Pulmonary artery endothelial cell (primary cell): ENCODE results near the gene BEGAIN. TPM values are rescaled to one million over a fixed set of nuclear protein-coding genes. Genes with fewer than 3 reads are reported as not detected.

Experiments used
- DNase-seq: peaks from one replicate; pipeline ENCODE4 v3.0.0-alpha.2; 2011; ENCODE audit warnings: low read depth, low spot score
- total RNA-seq: library from RNA; depleted of rRNA; stranded (reverse); fragments of >200 nt; gene quantifications from 2 replicates; pipeline ENCODE4 v1.2.3, GENCODE V29; 2014

The BEGAIN gene
- total RNA-seq, 1 donor from 2014 or later = 0.13 TPM

DNA sequence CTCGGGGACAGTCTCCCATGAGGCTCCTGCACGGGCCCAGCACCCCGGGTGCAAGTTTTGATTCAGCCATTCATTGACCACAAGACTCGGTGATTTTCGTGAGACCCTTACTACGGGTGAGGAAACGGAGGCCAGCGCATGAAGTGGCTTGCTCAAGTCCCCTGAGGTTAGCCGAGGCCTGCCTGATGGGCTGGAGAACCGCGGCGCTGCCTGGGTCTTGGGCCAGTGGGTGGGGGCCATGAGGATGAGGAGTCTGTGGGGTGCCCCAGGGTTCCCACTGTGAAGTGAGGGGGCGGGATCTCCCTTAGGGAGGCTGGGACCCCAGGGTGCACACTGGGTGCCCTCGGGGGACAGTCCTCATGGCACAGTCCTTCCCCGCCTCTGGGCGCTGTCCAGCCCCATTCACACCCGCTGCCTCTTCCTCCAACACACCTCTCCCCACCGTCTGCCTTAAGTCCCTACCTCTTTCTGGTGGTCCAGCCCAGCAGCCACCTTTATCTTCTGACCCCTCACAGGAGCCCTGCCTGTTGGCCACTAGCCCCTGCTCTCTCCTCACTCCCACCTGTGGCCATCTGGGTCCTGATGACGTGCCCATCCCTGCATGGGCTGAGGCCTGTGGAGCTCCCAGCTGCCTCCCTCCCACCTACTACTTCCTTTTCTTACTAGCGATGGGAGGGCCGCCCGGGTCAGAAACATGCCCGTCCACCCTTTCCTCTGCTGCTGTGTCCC is 16.3 kb downstream of the BEGAIN start:
- DNase-seq = no peak

DNA sequence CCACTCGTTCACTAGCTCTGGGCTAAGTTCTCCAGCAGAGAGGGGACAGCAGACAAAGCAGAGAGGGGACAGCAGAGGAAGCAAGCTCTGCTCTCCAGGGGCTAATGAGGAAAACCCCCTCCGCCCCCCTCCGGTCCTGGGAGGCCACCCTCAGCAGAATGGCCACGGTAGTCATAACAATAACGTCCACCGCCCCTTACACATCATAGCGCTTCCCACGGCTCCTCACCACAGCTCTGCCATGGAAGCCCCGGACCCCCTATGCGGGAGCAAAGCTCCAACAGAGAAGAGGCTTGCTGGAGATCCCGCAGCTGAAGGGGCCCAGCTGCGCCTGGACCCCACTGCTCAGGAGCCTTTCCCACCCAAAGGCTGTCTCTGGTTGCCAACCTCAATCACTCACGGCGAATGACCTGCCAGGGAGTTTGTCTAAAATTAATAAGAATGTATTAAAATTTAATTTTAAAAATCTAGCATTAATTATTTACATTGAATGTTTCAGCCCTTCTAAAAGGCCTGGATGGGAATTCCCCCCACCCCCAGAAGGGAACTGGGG is 17.4 kb downstream of the BEGAIN start:
- no peak for DNase-seq

DNA sequence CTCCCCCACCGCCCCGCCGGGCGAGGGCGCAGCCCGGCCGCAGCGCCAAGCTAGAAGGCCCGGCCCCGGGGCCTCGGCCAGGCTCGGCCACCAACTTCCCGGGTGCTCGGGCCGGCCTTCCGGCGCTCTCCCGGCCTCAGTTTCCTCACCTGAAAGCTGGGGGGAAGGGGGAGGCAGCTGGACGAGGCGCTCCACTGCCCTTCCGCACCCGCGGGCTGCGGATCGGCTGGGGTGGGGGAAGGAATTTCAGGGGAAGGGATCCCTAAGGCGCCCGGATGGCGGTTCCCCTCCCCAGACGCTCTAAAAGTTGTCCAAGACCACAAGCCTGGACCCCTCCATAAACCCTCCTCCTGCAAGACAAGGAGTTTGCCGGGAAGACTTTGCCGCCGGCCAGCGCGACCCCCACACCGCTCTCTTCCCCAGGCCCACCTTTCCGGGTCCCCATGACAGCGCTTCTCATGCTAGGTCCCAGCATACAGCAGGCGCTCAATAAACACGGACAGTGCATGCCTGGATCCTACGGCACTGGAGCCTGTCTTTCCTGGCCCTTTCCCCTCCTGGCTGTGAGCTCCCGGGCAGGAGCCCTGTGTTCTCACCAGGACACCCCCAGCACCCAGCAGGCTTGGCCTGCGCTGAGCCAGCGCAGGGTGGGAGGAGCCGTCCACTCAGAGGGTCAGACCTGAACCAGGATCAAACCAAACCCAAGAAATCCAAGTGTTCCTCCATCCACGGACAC is 18.1 kb downstream of the BEGAIN start:
- no peak for DNase-seq

DNA sequence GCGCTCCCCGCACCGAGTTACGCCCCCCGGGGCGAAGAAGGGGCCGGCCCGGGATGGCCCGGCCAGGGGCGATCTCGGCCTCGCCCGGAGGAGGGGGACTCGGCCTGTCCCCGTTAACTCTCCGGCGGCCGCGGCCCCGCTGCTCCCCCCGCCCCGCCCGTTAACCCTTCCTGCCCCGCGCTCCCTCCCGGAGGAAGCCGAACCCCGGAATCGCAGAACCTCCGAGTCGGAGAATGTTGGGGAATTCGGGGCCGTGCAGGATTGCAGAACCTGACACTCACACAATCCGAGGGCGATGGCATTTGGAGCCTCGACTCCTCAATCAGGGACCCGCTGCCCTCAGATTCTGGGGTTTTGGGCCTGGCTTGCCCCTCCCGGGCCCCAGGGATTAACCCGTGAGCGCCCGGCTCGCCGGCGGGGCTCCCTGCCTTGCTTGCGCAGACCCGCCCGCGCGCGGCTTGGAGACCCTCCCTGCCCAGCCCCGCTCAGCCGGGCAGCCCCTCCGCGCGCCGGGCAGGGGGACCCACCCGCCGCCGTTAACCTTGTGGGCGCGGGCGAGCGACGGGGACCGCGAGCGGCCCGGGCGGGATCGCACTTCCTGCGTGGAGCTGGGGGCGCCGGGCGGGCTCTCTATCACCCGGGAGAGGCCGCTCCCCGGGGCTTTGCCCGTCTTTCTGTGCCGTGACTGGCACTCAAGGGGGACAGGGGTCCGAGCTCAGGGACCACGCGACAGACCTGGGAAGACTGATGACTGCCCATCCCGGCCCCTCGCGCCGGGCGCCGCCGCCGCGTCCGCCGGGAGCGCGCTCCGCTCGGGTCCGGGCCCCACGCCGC is 18.8 kb downstream of the BEGAIN start:
- DNase-seq = no peak

DNA sequence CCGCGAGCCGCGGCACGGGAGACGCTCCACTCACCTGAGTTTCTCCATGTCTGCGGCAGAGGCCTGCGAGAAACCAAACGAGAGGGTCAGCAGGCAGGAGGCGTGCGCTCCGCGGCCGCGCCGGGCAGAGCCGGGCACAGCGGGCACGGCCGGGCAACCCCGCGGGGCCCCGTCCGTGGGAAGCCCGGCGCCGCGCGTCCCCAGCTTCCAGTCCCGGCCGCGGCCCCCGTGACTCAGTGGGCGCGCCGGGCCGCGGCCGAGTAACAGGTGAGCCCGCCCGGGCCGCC is 19.4 kb downstream of the BEGAIN start:
- DNase-seq = no peak

DNA sequence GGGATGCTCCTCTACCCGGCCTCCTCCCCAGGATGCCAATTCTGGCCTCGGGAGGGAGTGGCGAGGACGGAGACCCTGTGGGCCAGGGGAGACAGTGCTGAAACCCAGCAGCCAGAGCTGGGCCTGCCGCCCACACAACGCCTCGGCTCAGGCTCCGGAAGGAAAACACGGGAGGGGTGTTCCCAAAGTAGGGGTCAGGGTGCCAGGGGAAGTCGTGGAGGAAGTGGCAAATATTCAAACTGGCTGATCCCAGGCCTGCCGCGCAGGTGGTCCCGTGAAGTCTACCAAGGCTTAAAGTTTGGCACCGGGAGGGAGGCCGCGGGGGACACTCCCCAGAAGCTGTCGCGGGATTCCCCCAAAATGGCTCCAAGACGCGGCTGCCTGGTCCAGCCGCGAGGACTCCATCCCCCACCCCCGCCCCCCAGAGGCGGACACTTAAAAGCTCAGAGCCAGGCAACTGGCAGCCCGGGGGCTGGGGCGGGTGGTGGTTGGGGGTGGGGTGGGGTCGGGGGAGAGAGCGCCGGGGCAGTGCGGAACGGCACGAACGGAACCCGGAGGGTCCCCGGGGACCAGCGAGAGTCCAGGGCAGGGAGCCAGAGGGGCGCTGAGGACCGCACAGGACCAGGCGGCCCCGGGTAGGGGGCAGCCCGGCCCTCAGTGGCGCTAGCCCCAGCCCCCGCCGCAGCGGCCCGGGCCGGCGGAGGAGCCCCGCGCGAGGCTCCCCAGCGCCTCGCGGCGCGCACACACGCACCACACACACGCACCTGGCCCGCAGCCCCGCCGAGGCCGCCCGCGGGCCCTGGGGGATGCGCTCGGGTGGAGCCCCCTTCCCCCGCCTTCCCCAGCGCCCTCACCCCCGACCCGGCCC is 20.0 kb downstream of the BEGAIN start:
- no peak for DNase-seq

DNA sequence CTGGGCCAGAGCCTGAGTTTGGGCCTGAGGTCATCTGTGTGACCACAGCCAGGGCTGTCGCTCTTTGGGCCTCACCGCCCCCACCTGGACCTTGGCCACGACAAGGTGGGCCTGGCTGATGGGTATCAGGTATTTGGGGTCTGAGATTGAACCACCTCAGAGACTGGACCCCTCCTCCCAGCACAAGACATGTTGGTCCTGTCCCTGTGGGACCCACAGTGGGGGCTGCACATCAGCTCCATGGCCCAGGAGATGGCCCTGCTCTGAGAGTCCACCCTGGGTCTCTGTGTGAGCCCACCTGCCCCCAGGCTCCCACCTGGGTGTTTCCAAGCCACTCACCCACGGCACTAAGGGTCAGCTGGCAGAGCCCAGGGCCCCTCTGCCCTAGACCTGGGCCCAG is 20.6 kb downstream of the BEGAIN start:
- DNase-seq = no peak

DNA sequence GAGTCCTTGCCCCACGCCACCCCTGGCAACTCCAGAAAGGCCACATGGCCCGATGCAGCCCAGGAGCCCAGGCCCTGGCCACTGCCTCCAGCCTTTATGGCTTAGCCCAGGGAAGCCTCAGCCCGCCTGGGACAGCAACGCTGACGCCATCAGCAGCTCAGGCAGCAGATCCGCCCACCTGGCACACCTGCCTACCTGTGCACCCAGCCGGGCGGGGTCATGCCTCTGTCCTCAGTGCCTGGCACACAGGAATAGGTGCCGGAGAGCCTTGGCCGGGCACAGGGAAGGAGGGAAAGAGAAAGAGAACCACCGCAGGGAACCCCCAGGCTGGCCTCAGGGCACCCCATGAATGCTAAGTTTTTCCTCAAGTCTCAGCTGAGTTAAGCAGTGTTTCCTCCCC is 21.1 kb downstream of the BEGAIN start:
- no peak for DNase-seq

DNA sequence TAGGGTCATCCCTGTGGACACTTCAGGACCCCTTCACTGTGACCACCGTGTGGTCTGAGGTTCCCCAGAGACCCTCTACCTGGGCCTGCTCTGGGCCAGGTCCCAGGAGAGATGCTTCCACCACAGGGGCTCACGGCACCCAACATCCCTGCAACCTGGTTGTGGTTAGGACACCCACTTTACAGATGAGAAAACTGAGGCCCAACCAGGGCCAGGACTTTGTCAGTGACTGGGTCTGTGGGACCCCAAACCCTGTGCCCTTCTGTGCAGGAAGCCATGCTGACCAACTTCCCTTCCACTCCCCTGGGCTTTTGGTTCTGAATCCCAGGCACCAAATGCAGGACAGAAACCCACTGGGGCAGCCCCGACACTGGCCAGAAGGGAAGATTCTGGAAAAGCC is 21.6 kb downstream of the BEGAIN start:
- no peak for DNase-seq

DNA sequence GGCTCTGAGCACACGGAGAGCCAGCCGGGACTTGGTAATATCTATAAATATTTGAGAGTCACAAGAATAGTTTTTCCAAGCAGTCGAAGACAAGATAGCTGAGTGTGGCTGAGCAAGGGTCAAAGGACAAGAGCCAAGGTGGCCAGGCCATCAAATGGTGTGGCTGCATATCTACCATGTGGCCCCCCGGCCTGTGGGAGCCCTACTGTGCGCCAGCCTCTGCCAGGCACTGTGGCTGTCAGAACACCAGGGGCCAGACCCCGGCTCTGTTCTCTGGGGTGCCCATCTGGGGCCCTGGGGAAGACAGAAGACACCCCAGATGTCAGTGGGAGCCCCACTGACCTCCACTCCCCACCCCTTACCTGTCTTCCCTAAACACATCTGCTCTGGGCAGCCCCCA is 22.7 kb downstream of the BEGAIN start:
- DNase-seq = no peak

DNA sequence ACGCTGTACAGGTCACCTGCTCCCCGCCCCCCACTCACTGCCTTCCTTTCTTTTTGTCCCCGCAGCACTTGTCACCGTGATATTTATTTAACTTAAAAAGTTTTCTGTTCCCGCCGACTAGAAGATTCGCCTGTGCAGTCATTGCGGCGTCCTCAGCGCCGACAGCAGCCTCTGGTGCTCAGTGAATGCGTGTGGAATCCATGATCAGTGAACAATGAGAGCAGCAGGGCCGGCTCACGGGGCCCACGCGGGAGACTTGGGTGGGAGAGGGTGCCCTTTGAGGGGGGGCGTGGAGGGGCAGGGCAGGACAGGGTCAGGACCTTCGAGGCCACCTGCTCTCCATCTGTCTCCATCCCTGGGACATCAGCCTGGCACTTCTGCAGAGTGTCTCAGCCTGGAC is 24.5 kb downstream of the BEGAIN start:
- DNase-seq = no peak

DNA sequence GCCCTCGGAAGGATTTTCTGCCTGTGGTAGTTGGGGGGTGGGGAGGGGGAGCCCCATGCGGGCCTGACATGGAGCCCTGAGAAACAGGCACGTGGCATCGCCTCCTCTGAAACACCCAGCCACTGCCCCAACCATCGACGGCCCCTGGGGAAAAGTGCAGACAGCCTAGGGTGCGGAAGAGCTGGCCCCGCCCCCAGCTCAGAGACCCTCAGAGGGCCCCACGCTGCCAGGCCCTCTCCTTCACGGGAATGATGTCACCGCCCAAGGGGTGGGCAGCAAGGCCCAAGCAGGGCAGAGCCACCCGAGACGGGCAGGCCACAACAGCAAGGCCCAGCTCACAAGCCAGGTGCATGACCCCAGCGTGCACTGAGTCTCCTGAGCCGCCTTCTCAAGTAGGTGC is 26.2 kb downstream of the BEGAIN start:
- no peak for DNase-seq

DNA sequence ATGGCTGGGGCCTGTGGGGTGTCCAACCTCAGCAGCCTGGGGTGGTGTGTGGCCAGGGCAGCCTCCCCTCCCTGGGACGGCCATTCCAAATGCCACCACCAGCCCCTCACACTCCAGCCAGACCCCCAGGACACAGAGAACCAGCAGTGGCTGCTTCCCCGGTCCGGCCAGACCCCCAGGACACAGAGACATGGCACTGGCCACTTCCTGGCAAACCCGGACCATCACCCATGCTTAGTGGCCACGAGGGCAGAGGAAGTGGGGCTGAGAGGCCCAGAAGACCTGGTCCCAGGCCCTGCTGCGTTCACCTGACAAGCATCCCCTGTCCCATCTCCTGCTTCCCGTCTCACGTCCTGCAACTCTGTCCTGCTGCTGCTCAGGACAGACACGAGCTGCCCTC is 26.7 kb downstream of the BEGAIN start:
- DNase-seq = no peak

DNA sequence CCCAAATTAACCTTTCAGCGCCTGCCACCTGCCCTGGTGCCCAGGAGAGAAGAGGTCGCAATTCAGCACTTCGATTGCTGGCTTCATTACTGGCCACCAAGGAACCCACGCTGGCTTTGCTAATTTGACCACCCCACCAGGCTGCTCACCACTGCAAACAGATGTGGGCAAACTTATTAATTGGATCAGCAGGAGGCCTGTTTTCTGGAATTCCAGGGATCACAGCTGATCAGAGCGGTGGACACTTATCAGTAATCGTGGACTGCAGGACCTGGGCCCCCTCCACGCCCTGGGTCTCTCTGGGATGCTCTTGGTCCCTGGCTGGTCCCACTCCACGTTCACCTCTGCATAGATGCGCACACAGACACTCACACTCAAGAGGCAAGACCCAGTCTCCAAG is 27.8 kb downstream of the BEGAIN start:
- DNase-seq = no peak

DNA sequence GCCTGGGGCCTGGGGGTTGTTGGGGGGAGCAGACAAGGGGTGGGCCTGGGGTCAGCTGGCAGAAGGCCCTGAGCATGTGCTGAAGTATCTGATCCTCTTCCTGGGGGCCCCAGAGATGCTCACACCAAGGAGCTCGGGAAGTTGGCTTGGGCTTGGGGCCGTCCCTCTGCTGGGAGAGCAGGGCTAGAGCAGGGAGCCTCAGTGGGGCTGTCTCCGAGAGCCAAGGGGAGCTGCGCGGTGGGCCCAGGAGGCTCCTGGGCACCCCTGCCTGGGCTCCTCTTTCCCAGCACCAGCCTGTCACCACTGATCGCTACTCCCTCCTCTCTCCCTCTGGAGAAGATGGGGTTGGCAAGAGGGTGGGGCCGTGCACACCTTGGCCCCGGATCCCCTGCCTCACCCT is 28.3 kb downstream of the BEGAIN start:
- no peak for DNase-seq

DNA sequence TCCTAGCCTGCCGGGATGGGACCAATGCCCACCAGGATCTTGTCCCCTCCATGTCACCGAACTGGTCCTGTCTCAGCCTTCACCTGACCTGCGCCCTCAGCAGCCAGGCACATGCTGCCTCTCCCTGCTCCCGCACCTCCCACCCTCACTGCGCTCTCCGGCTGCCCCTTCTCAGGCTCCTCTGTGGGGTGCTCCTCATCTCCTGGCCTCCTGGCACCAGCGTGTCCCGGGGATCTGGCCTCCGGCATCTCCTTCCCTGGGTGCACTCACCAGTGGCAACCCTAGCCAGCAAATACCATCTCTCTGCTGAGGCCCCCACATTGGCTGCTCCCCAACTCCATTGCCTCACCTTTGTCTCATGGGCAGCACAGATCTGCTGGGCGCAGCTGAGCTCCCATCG is 29.0 kb downstream of the BEGAIN start:
- DNase-seq = no peak

DNA sequence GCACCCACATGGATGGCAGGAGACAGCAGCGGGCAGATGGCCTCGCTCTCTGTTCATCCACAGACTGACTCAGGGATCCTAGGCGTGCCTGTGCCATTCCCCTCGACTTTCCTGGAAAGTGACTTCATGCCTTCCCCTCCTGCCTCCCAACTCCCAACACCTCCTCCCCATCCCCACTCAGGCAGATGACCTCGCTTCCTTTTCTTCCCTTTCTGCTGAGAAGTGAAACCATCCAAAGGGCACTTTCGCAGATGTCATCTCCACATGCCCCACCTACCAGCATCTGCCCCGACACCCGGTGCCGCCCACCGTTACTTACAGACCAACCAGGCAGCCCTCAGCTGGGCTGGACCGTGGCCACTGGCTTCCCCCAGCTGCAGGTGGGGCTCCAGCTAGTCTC is 29.6 kb downstream of the BEGAIN start:
- no peak for DNase-seq

DNA sequence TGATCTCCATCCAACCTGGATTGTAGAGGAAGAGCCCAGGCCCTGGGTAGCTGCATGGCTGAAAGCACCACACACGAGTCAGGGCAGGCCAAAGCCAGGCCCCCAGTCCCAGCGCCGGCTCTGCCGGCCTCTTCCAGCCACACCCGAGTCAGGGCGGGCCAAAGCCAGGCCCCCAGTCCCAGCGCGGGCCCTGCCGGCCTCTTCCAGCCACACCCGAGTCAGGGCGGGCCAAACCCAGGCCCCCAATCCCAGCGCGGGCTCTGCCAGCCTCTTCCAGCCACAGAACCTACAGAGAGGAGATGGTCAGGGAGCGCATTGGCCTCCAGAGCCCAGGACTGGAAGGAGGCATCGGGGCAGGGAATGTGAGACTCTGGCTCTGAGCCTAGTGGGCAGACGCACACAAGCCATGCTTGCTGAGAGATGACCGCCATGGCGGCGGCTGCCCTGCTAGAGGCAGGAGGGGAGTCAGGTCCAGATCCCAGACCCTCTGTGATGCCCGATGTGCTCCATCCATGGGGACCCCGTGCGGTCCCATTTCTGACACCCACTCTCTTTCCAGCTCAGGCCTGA is 30.2 kb downstream of the BEGAIN start:
- no peak for DNase-seq

DNA sequence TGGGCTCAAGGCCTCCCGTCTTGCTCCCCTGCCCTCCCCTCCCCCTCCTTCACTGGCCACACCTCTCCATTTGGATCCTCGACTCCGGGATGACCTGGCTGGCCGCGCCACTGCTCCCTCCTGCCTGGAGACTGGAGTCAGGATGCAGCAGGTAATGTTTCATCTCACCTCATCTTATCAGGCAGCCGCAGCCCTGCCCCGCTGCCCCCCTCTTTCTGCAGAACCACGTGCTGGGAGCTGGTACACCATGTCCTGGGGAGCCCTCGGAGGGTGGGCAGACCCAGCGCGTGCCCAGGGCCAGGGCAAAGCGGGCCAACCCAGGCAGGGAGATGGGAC is 31.1 kb downstream of the BEGAIN start:
- no peak for DNase-seq

DNA sequence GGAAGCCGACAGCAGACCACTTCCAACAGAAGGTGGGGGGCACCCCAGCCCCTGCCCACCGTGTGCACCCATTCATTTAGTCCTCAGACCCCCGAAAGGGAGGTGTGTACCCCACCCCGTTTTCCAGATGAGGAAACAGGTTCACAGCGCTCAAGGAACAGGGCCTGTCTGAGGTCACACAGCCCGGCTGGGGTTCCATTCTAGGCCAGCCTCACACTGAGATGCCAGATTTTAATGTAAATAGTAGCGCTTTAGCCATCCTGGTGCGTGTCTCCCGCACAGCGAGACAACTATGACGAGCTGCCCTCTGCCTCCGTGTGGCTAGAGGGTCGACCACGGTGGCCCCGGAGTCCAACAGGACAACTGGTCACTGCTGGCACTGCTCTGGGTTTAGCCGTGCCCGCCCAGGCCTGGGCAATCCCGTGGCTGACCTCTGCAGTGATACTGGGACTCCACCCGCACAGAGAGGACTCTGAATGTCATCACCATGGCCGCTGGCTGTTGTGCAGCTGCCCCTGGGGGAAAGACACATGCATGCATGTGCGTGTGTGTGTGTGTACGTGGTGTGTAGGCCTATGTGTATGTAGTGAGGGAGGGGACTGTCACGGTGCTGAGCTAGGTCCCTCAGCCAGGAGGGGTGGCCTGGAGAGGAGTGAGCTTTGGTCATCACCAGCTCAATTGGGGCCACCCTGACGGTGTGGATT is 31.6 kb downstream of the BEGAIN start:
- DNase-seq = no peak
